Gastroesophageal sphincter (tissue), 4 donors: ENCODE measurements around the gene PSRC1. TPM values are rescaled to one million over a fixed set of nuclear protein-coding genes. Genes with fewer than 3 reads are reported as not detected.

Experiments used
- ATAC-seq: fragments of 150-250 bp; one replicate; pipeline ENCODE4 v1.9.1; 2016; ENCODE audit warnings: mild to moderate bottlenecking, moderate library complexity
- H3K27ac ChIP-seq, 4 donors: fragments of 200-600 bp; sonication (generic) in 3 of 4; 1 replicate in 3 of 4; 2 replicates in 1 of 4; pipeline ENCODE4 v1.5.1; 2016 to 2019
- H3K27me3 ChIP-seq: fragments of 200-600 bp; sonication (generic); one replicate; pipeline ENCODE4 v1.5.1; 2019
- H3K36me3 ChIP-seq, 2 donors: fragments of 200-600 bp; sonication (generic); one replicate each; pipeline ENCODE4 v1.5.1; 2019; ENCODE audit warnings: control low read depth in 1 of 2
- H3K4me1 ChIP-seq, 3 donors: fragments of 200-600 bp; sonication (generic); 1 replicate in 2 of 3; 2 replicates in 1 of 3; pipeline ENCODE4 v1.5.1; 2016 to 2019; ENCODE audit warnings: control low read depth in 2 of 3
- H3K4me3 ChIP-seq, 2 donors: fragments of 200-600 bp; sonication (generic); one replicate each; pipeline ENCODE4 v1.5.1; 2019; ENCODE audit warnings: mild to moderate bottlenecking in 1 of 2, moderate library complexity in 1 of 2
- H3K9me3 ChIP-seq, 3 donors: fragments of 200-600 bp; sonication (generic); one replicate each; pipeline ENCODE4 v1.5.1; 2017 to 2019; ENCODE audit warnings: control low read depth in 2 of 3
- EP300 ChIP-seq: sonication (generic); formaldehyde crosslinking; IDR thresholded peaks from one replicate; pipeline ENCODE4 v1.6.1; 2017; ENCODE audit warnings: antibody characterized with exemption, mild to moderate bottlenecking
- POLR2A ChIP-seq, 2 donors: fragments of 450-650 bp; IDR thresholded peaks; one replicate each; pipeline ENCODE4 v1.6.1; 2017; ENCODE audit warnings: antibody characterized with exemption in 2 of 2, mild to moderate bottlenecking in 2 of 2, moderate library complexity in 1 of 2
- POLR2AphosphoS5 ChIP-seq: sonication (generic); formaldehyde crosslinking; IDR thresholded peaks from one replicate; pipeline ENCODE4 v1.6.1; 2017; ENCODE audit warnings: antibody characterized with exemption
- WGBS, 2 donors: methylation state at CpG; one replicate each; pipeline ENCODE4 v1.1.5; 2018; ENCODE audit warnings: low coverage in 1 of 2; 5-methylcytosine and 5-hydroxymethylcytosine counted together
- total RNA-seq, 4 donors: library from RNA; depleted of rRNA; stranded (reverse); fragments of >200 nt; gene quantifications; one replicate each; pipeline ENCODE4 v1.1.0, GENCODE V29; 2016
- TF ChIP-seq, protein P1 (sequence below), 4 experiments: fragments of 200-600 bp in 2 of 4; fragments of 450-650 bp in 2 of 4; sonication (generic) in 1 of 4; IDR thresholded peaks; one replicate each; pipeline ENCODE4 v1.5.1; 2017 to 2019; ENCODE audit warnings: antibody characterized with exemption in 4 of 4, mild to moderate bottlenecking in 2 of 4, moderate library complexity in 2 of 4

Gene PSRC1
- total RNA-seq, 4 donors from 2014 or later = 6.9 to 26.9 (median 10.3) TPM

DNA sequence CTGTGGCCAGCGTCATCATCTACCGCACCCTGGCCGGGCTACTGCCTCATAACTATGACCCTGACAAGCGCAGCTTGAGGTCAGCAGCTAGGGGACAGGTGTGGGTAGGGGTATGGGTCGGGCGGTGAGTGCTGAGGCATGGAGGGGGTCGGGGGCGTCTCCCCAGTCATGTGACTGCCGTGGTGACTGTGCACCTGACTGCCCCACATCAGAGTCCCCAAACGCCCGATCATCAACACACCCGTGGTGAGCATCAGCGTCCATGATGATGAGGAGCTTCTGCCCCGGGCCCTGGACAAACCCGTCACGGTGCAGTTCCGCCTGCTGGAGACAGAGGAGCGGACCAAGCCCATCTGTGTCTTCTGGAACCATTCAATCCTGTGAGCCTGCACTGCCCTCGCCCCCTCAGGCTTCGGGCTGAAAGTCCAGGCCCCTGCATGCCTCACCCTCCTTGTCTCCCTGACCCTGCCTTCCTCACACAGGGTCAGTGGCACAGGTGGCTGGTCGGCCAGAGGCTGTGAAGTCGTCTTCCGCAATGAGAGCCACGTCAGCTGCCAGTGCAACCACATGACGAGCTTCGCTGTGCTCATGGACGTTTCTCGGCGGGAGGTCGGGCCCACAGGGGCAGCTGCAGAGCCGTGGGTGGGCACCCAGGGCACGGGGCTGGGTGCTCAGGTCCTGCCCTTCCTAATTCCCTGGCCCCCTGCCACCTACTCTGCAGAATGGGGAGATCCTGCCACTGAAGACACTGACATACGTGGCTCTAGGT is 13.5 kb downstream of the PSRC1 start:
- ATAC-seq = no peak
- Histone ChIP-seq H3K4me1 (peaks cover under 1 to 10% (median 2%) of the 10 kb centered on the region in 3 donors), H3K27ac (no peak overlapping the region), H3K36me3 (peaks cover 0 to 85% of the 10 kb centered on the region in 2 donors), H3K27me3 (no peaks in the 10 kb centered on the region), H3K9me3 (no peaks in the 10 kb centered on the region), H3K4me3 (no peak overlapping the region)
- WGBS, 2 donors = 80% methylated on average over 3 of the region's 33 CpGs; no CpG with 5 or more reads in 1 of the 2 donors
- TF ChIP-seq POLR2A (IDR thresholded peaks at IDR 0.05) = no peak
- TF ChIP-seq EP300 = no peak
- TF ChIP-seq POLR2AphosphoS5 = no peak
- TF ChIP-seq, protein P1, sequence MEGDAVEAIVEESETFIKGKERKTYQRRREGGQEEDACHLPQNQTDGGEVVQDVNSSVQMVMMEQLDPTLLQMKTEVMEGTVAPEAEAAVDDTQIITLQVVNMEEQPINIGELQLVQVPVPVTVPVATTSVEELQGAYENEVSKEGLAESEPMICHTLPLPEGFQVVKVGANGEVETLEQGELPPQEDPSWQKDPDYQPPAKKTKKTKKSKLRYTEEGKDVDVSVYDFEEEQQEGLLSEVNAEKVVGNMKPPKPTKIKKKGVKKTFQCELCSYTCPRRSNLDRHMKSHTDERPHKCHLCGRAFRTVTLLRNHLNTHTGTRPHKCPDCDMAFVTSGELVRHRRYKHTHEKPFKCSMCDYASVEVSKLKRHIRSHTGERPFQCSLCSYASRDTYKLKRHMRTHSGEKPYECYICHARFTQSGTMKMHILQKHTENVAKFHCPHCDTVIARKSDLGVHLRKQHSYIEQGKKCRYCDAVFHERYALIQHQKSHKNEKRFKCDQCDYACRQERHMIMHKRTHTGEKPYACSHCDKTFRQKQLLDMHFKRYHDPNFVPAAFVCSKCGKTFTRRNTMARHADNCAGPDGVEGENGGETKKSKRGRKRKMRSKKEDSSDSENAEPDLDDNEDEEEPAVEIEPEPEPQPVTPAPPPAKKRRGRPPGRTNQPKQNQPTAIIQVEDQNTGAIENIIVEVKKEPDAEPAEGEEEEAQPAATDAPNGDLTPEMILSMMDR (IDR thresholded peaks at IDR 0.05) = no peak

DNA sequence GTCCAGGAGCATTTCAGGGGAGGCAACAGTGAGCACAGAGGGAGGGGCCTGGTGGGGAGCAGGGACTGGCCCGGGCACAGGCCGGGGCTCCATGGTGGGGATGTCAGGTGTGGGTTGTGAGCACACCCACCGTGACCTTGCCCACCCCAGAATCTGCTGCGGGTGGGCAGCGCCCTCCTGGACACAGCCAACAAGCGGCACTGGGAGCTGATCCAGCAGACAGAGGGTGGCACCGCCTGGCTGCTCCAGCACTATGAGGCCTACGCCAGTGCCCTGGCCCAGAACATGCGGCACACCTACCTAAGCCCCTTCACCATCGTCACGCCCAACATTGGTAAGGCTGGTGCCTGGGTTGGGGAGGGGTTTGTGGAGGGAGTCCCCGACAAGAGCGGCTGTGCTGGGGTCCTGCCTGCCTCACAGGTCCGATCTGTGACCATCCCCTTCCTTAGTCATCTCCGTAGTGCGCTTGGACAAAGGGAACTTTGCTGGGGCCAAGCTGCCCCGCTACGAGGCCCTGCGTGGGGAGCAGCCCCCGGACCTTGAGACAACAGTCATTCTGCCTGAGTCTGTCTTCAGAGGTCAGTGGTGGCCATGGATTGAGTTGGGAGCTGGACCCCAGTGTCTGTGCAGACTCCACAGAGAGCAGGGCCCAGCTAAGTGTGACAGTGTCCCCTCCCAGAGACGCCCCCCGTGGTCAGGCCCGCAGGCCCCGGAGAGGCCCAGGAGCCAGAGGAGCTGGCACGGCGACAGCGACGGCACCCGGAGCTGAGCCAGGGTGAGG is 14.3 kb downstream of the PSRC1 start:
- no peak for ATAC-seq
- no peaks in the 10 kb centered on the region for H3K9me3 ChIP-seq
- peaks cover 0 to 89% of the 10 kb centered on the region in 2 donors for H3K36me3 ChIP-seq
- TF ChIP-seq POLR2A (IDR thresholded peaks at IDR 0.05) (no peak), POLR2AphosphoS5 (no peak), EP300 (no peak)
- TF ChIP-seq, protein P1 (IDR thresholded peaks at IDR 0.05) = no peak
- no CpG with 5 or more reads among the region's 29 CpGs for WGBS, 2 donors
- no peak overlapping the region for H3K4me3 ChIP-seq
- H3K27me3 ChIP-seq = no peaks in the 10 kb centered on the region
- peaks cover 0 to 10% (median 0%) of the 10 kb centered on the region in 3 donors for H3K4me1 ChIP-seq
- no peak overlapping the region for H3K27ac ChIP-seq

DNA sequence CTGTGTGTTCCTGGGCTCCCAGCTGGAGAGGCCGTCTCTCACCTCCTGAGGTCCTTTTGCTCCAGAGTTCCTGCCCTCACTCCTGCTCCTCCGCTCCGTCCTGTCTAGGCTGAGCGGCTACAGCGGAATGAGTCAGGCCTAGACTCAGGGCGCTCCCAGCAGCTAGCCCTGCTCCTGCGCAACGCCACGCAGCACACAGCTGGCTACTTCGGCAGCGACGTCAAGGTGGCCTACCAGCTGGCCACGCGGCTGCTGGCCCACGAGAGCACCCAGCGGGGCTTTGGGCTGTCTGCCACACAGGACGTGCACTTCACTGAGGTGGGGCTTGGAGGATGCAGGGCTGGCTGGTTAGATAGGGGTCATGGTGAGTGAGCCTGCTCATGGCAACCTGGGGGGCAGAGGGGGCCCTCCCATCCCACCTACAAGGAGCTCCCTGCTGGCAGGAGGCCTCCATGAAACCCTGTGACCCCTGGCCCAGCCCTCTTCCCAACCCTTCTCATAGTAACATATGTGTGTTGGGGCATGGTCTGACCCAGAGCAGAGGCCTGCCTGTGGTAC is 15.1 kb downstream of the PSRC1 start:
- no peak for TF ChIP-seq EP300
- TF ChIP-seq, protein P1 (IDR thresholded peaks at IDR 0.05) = no peak
- TF ChIP-seq POLR2AphosphoS5 = no peak
- no peak for TF ChIP-seq POLR2A (IDR thresholded peaks at IDR 0.05)
- H3K27me3 ChIP-seq = no peaks in the 10 kb centered on the region
- H3K4me3 ChIP-seq = no peak overlapping the region
- no peak overlapping the region for H3K27ac ChIP-seq
- H3K4me1 ChIP-seq = peaks cover 0 to 17% (median 0%) of the 10 kb centered on the region in 3 donors
- no peaks in the 10 kb centered on the region for H3K9me3 ChIP-seq
- ATAC-seq = no peak
- WGBS, 2 donors = no CpG with 5 or more reads among the region's 17 CpGs
- peaks cover 0 to 81% of the 10 kb centered on the region in 2 donors for H3K36me3 ChIP-seq

DNA sequence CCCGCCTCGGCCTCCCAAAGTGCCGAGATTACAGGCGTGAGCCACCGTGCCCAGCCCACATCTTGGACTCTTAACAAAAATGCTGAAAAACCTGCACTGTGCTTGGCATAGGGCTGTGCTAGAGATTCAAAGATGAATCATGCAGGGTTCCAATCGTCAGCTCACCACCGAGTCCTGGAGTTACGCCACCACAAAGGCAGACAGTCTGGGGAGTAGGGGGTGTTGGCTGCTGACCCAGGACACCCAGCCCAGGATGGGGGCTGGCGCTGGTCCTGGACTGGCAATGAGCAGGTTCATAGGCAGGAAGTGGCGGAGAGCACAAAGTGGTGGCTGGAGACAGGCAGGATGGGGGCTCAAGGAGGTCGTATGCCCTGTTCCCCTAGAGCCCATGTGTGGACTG is 16.0 kb downstream of the PSRC1 start:
- H3K4me3 ChIP-seq = no peak overlapping the region
- no peaks in the 10 kb centered on the region for H3K27me3 ChIP-seq
- no peaks in the 10 kb centered on the region for H3K9me3 ChIP-seq
- peaks cover 0 to 82% of the 10 kb centered on the region in 2 donors for H3K36me3 ChIP-seq
- TF ChIP-seq, protein P1 (IDR thresholded peaks at IDR 0.05) = no peak
- TF ChIP-seq EP300 (no peak), POLR2AphosphoS5 (no peak), POLR2A (IDR thresholded peaks at IDR 0.05) (no peak)
- no peak overlapping the region for H3K27ac ChIP-seq
- WGBS, 2 donors = 60% methylated on average over 1 of the region's 11 CpGs; no CpG with 5 or more reads in 1 of the 2 donors
- H3K4me1 ChIP-seq = peaks cover 0 to 18% (median 0%) of the 10 kb centered on the region in 3 donors
- ATAC-seq = no peak
